ENCODE data around the gene OXCT2.

The OXCT2 gene

GRCh38 chr1:39721664-39722063 lies 49.5 kb downstream of the OXCT2 start:
- H3K4me3 ChIP-seq (ENCODE audit: low read depth, low read length) = no peak overlapping the region
- in situ Hi-C loops (cut with HindIII; ENCODE audit: low sequenced_read_pairs) = no loop called here
- no peak for TF ChIP-seq CTCF (IDR thresholded peaks at IDR 0.05; ENCODE audit: low read depth, low read length)
- no peak for DNase-seq (ENCODE audit: low read depth, low spot score)

- H3K4me3 ChIP-seq (ENCODE audit: low read depth, low read length) = no peak overlapping the region
- in situ Hi-C loops (cut with HindIII; ENCODE audit: low sequenced_read_pairs) = no loop called here
- peak; percentile 47 for TF ChIP-seq CTCF (IDR thresholded peaks at IDR 0.05; ENCODE audit: low read depth, low read length)
- peak; percentile 63 for DNase-seq (ENCODE audit: low read depth, low spot score)
These were observed 50.8 kb downstream of the OXCT2 start for GRCh38 chr1:39720094-39720999.

Measured in astrocyte of the spinal cord (primary cell).